Right hindlimb (tissue), 1 donor: Measurements from ENCODE around the gene ESPNL.
A peak's percentile ranks its signal among the peaks of the same experiment; 100 is the strongest.

ENCODE experiments used
- DNase-seq: peaks from one replicate; pipeline ENCODE4 v3.0.0-alpha.2; 2018

The ESPNL gene

GRCh38 chr2:238142382-238143205 lies 42.5 kb downstream of the ESPNL start:
- DNase-seq: no peak

GRCh38 chr2:238143239-238143951 lies 43.3 kb downstream of the ESPNL start:
- peak; percentile 53 for DNase-seq

- no peak for DNase-seq
Observed at GRCh38 chr2:238144262-238144661, 44.1 kb downstream of the ESPNL start.

GRCh38 chr2:238145046-238145445 lies 44.9 kb downstream of the ESPNL start:
- DNase-seq: no peak

- DNase-seq: no peak
Observed at GRCh38 chr2:238145851-238146250, 45.7 kb downstream of the ESPNL start.

GRCh38 chr2:238146884-238147544 lies 46.9 kb downstream of the ESPNL start:
- DNase-seq: no peak

GRCh38 chr2:238148981-238149380 lies 48.8 kb downstream of the ESPNL start:
- DNase-seq: no peak

GRCh38 chr2:238149841-238150572 lies 49.9 kb downstream of the ESPNL start:
- DNase-seq: peak; percentile 81

- no peak for DNase-seq
Observed at GRCh38 chr2:238150686-238151085, 50.5 kb downstream of the ESPNL start.

GRCh38 chr2:238151205-238151604 lies 51.1 kb downstream of the ESPNL start:
- no peak for DNase-seq

GRCh38 chr2:238151628-238152235 lies 51.6 kb downstream of the ESPNL start:
- no peak for DNase-seq

- no peak for DNase-seq
Observed at GRCh38 chr2:238152771-238153688, 52.9 kb downstream of the ESPNL start.

GRCh38 chr2:238154570-238154969 lies 54.4 kb downstream of the ESPNL start:
- no peak for DNase-seq

GRCh38 chr2:238155051-238155760 lies 55.1 kb downstream of the ESPNL start:
- peak; percentile 72 for DNase-seq

GRCh38 chr2:238155761-238156694 lies 55.9 kb downstream of the ESPNL start:
- DNase-seq: peak; percentile 22

GRCh38 chr2:238157506-238158017 lies 57.4 kb downstream of the ESPNL start:
- peak; percentile 17 for DNase-seq

GRCh38 chr2:238158018-238158508 lies 57.9 kb downstream of the ESPNL start:
- DNase-seq: no peak

GRCh38 chr2:238158509-238159070 lies 58.5 kb downstream of the ESPNL start, which contains the start of gene ERFE:
Gene ERFE (plus strand): TSS chr2:238158970. CDS start chr2:238159008, 38 bp downstream.
- peak; percentile 56 for DNase-seq
